RWPE1 (cell line): ENCODE measurements around the gene RBM14.

ENCODE experiments used
- CTCF ChIA-PET: fragments of 350-600 bp; sonication (Branson Sonifier 250); formaldehyde crosslinking; extraction: SDS; loops from one replicate; lab custom pipeline; 2021; lab: Yijun Ruan, JAX
- POLR2A ChIA-PET: fragments of 400-600 bp; formaldehyde crosslinking; extraction: SDS; loops from one replicate; lab custom pipeline; 2020; ENCODE audit warnings: antibody characterized with exemption; ENCODE audit not compliant: low non-redundant PET; lab: Yijun Ruan, JAX
- DNase-seq: peaks from one replicate; pipeline ENCODE4 v3.0.0; 2012; ENCODE audit warnings: low spot score
- H3K27ac ChIP-seq: fragments of 450-650 bp; 2 replicates; pipeline ENCODE4 v1.5.1; 2017
- CTCF ChIP-seq: fragments of 450-650 bp; conservative IDR thresholded peaks from 2 replicates; pipeline ENCODE4 v1.5.1; 2017; ENCODE audit warnings: low read depth, mild to moderate bottlenecking

Gene RBM14

GRCh38 chr11:66665369-66665768, 48.9 kb downstream of the RBM14 start:
- no peak for DNase-seq
- no peak overlapping the region for H3K27ac ChIP-seq
- TF ChIP-seq CTCF, result no peak
- POLR2A ChIA-PET, result no interaction called here
- CTCF ChIA-PET, result interaction anchor here (1.2 kb wide), 1 partner anchor 13 kb away, joined by 4 read pairs; no protein-coding TSS in a partner anchor

- ChIA-PET CTCF (no interaction called here), POLR2A (no interaction called here)
- DNase-seq, result no peak
- no peak for TF ChIP-seq CTCF
- no peak overlapping the region for H3K27ac ChIP-seq
Measured at GRCh38 chr11:66670816-66671215, 54.4 kb downstream of the RBM14 start.

GRCh38 chr11:66674964-66675602, 58.7 kb downstream of the RBM14 start:
- ChIA-PET POLR2A (no interaction called here), CTCF (no interaction called here)
- H3K27ac ChIP-seq, result no peak overlapping the region
- DNase-seq, result no peak
- TF ChIP-seq CTCF, result no peak

- POLR2A ChIA-PET, result interaction anchor here (0.5 to 1.9 kb wide), 3 partner anchors 10 to 59 kb away, joined by 3 to 9 read pairs (median 5); no protein-coding TSS in a partner anchor
- TF ChIP-seq CTCF, result no peak
- DNase-seq, result no peak
- H3K27ac ChIP-seq, result peak overlapping the region; percentile 94
- CTCF ChIA-PET, result interaction anchor here (0.6 to 2.6 kb wide), 3 partner anchors 19 to 1106 kb away, joined by 3 to 5 read pairs (median 3); partner anchors contain the start of gene ZNRD2
Measured at GRCh38 chr11:66676282-66676919, 60.0 kb downstream of the RBM14 start.
